ENCODE measurements around the gene TARDBP. TPM values are rescaled to one million over a fixed set of nuclear protein-coding genes. Genes with fewer than 3 reads are reported as not detected.
"Not testable (repeated sequence)": the region's sequence is repeated elsewhere in the genome, so short reads cannot be mapped to it uniquely, and the experiment has no call there.

TARDBP gene
- total RNA-seq, 2 donors from 2014 or later: 121 to 135 TPM

DNA sequence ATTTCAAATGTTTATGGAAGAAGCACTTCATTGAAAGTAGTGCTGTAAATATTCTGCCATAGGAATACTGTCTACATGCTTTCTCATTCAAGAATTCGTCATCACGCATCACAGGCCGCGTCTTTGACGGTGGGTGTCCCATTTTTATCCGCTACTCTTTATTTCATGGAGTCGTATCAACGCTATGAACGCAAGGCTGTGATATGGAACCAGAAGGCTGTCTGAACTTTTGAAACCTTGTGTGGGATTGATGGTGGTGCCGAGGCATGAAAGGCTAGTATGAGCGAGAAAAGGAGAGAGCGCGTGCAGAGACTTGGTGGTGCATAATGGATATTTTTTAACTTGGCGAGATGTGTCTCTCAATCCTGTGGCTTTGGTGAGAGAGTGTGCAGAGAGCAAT lies 10.7 kb downstream of the TARDBP start:
- Mint-ChIP-seq H3K4me1 (peaks cover 21% of the 10 kb centered on the region), H3K27ac (peak overlapping the region; percentile 54), H3K27me3 (no peaks in the 10 kb centered on the region), H3K36me3 (ENCODE audit: low read depth) (peaks cover 11% of the 10 kb centered on the region), H3K4me3 (peak overlapping the region; percentile 33)
- ATAC-seq (no peak), DNase-seq (no peak)
- H3K9me3 ChIP-seq (ENCODE audit: control insufficient read depth, low read length, poor library complexity, severe bottlenecking): no peaks in the 10 kb centered on the region

DNA sequence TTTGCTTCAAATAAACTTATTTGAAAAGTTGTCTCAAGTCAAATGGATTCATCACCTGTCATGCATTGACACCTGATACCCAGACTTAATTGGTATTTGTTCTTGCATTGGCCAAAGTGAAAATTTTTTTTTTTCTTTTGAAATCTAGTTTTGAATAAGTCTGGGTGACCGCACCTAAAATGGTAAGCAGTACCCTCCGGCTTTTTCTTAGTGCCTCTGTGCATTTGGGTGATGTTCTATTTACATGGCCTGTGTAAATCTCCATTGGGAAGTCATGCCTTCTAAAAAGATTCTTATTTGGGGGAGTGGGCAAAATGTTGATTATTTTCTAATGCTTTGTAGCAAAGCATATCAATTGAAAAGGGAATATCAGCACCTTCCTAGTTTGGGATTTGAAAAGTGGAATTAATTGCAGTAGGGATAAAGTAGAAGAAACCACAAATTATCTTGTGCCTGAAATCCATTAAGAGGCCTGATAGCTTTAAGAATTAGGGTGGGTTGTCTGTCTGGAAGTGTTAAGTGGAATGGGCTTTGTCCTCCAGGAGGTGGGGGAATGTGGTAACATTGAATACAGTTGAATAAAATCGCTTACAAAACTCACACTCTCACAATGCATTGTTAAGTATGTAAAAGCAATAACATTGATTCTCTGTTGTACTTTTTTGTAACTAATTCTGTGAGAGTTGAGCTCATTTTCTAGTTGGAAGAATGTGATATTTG lies 11.9 kb downstream of the TARDBP start:
- H3K36me3 Mint-ChIP-seq (ENCODE audit: low read depth): peaks cover 11% of the 10 kb centered on the region
- peaks cover 15% of the 10 kb centered on the region for H3K4me1 Mint-ChIP-seq
- H3K27ac Mint-ChIP-seq: peak overlapping the region; percentile 51
- DNase-seq: no peak
- no peak overlapping the region for H3K4me3 Mint-ChIP-seq
- no peaks in the 10 kb centered on the region for H3K27me3 Mint-ChIP-seq
- ATAC-seq: no peak
- no peaks in the 10 kb centered on the region for H3K9me3 ChIP-seq (ENCODE audit: control insufficient read depth, low read length, poor library complexity, severe bottlenecking)

DNA sequence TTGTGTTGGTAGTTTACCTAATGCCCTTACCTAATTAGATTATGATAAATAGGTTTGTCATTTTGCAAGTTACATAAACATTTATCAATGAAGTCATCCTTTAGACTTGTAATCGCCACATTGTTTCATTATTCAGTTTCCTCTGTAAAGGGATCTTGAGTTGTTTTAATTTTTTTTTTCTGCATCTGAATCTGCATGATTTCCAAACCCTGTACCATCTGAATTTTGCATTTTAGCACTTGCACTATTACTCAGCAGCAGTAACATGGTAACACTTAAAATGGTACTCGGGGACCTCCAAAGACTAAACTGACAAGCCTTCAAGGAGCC lies 12.4 kb downstream of the TARDBP start:
- H3K36me3 Mint-ChIP-seq (ENCODE audit: low read depth): peaks cover 11% of the 10 kb centered on the region
- peaks cover 15% of the 10 kb centered on the region for H3K4me1 Mint-ChIP-seq
- no peaks in the 10 kb centered on the region for H3K27me3 Mint-ChIP-seq
- no peak for DNase-seq
- H3K9me3 ChIP-seq (ENCODE audit: control insufficient read depth, low read length, poor library complexity, severe bottlenecking): no peaks in the 10 kb centered on the region
- no peak for ATAC-seq
- no peak overlapping the region for H3K4me3 Mint-ChIP-seq
- H3K27ac Mint-ChIP-seq: peak overlapping the region; percentile 51

DNA sequence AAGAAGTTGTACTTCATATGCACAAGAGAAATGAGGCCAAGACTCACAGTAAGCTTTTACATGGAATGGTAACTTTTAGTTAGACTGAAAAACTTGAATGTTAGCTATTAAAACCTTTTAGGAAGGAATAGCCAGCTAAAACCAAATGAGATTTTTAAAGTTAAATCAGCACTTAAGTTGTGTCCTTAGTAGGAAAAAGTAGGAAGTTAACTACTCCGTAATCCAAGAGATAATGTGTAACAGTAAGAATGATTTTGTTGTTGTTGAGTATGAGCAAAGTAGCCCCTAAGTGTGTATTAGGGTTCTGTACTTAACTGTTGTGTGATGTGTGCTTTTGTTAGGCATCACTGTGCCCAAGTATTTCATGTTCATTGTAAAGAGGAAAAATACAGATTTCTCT lies 13.2 kb downstream of the TARDBP start:
- H3K4me3 Mint-ChIP-seq: no peak overlapping the region
- DNase-seq: no peak
- ATAC-seq: no peak
- H3K36me3 Mint-ChIP-seq (ENCODE audit: low read depth): peaks cover 11% of the 10 kb centered on the region
- H3K27me3 Mint-ChIP-seq: no peaks in the 10 kb centered on the region
- no peak overlapping the region for H3K27ac Mint-ChIP-seq
- peaks cover 15% of the 10 kb centered on the region for H3K4me1 Mint-ChIP-seq
- no peaks in the 10 kb centered on the region for H3K9me3 ChIP-seq (ENCODE audit: control insufficient read depth, low read length, poor library complexity, severe bottlenecking)

DNA sequence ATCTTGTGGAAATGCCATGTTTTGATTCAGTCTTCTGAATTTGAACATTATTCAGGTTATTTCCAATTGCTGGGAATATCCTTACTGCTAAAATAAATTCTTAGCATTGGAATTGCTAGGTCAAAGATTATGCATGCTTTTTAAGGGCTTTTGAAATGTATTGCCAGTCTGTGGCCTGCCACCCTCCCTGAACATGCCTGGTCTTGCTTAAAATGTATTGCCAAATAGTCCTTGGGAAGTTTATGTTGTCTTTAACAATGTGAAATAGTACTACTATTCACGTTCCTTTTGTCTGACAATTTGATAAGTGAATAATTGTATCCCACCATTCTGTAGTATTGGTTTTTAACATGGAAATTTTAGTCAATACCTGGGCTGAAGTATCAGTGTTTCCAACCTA lies 13.6 kb downstream of the TARDBP start:
- no peak for DNase-seq
- no peaks in the 10 kb centered on the region for H3K9me3 ChIP-seq (ENCODE audit: control insufficient read depth, low read length, poor library complexity, severe bottlenecking)
- no peak for ATAC-seq
- H3K27ac Mint-ChIP-seq: no peak overlapping the region
- peaks cover 15% of the 10 kb centered on the region for H3K4me1 Mint-ChIP-seq
- H3K27me3 Mint-ChIP-seq: no peaks in the 10 kb centered on the region
- H3K36me3 Mint-ChIP-seq (ENCODE audit: low read depth): peaks cover 11% of the 10 kb centered on the region
- H3K4me3 Mint-ChIP-seq: peak overlapping the region; percentile 52

DNA sequence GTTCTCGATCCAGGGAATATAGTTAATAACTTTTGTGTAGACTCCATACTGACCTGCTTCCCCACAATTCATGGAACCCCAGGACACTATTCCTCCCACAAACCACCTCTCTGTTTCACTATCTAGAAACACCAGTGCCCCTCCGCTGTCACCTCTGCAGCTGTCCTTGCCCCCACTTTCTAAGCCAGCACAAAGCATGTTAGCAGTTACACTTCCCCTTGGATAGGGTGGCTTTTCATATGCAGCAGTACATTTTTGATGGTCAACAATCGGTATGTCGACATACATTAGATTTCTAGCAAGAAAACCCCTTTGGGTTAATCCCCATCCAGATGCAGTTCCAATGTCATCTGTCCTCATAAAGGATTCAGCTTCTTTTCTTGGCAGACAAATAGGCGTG lies 14.4 kb downstream of the TARDBP start:
- ATAC-seq (no peak), DNase-seq (no peak)
- Mint-ChIP-seq H3K4me3 (no peak overlapping the region), H3K4me1 (peaks cover 14% of the 10 kb centered on the region), H3K36me3 (ENCODE audit: low read depth) (peaks cover 10% of the 10 kb centered on the region), H3K27ac (no peak overlapping the region), H3K27me3 (no peaks in the 10 kb centered on the region)
- H3K9me3 ChIP-seq (ENCODE audit: control insufficient read depth, low read length, poor library complexity, severe bottlenecking): no peaks in the 10 kb centered on the region

DNA sequence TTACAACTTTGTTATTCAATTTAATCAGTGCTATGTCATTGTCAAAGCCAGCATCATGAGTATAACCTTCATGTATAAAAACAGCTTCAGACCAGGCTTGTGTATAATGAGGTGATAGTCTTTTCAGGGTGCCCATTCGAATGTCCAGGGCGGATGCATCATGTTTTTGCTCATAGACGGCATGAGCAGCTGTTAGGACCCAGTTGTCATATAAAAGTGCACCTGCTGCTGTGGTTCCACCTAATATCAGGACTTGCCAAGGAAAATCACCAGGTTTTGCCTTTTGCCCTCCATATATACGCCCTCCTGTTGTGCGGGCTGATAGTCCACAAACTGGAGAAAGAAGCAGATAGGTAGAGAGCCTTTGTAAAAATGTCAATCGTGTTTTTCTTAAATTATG lies 14.9 kb downstream of the TARDBP start:
- no peak overlapping the region for H3K27ac Mint-ChIP-seq
- no peak for ATAC-seq
- peaks cover 8% of the 10 kb centered on the region for H3K36me3 Mint-ChIP-seq (ENCODE audit: low read depth)

DNA sequence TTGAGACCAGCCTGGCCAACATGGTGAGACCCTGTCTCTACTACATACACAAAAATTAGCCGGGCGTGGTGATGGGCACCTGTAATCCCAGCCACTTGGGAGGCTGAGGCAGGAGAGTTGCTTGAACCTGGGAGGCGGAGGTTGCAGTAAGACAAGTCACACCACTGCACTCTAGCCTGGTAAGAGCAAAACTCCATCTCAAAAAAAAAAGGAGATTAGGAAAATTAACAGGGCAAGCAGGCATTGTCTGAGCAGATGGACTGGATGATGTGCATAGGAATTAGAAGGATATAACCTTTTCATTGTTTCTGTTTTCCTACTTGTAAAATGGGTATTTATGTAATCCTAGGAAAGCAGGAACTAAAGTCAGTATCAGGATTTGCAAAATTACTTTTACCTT lies 15.6 kb downstream of the TARDBP start:
- peaks cover 7% of the 10 kb centered on the region for H3K36me3 Mint-ChIP-seq (ENCODE audit: low read depth)
- ATAC-seq: no peak
- H3K4me1 Mint-ChIP-seq: peaks cover 7% of the 10 kb centered on the region

More for the DNA sequence above, 14.9 kb downstream of the TARDBP start:
- DNase-seq: no peak
- Mint-ChIP-seq H3K4me1 (peaks cover 10% of the 10 kb centered on the region), H3K27me3 (no peaks in the 10 kb centered on the region), H3K4me3 (no peak overlapping the region)
- no peaks in the 10 kb centered on the region for H3K9me3 ChIP-seq (ENCODE audit: control insufficient read depth, low read length, poor library complexity, severe bottlenecking)

DNA sequence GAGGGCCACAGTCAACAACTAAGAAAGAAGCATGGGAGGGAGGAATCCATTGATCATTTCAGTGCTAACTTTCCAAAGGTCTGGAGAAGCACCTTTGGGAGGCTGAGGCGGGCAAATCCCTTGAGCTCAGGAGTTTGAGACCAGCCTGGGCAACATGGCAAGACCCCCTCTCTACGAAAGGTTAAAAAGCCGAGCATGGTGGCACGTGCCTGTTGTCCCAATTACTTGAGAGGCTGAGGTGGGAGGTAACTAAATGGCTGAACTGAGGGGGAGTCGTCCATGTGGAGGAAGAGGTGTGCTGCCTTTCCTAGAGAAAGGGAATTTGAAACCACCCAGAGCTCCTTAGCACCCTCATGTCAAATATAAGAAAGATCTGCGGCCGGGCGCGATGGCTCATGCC lies 18.4 kb downstream of the TARDBP start:
- no peak overlapping the region for H3K27ac Mint-ChIP-seq
- DNase-seq (no peak), ATAC-seq (no peak)
- H3K36me3 Mint-ChIP-seq (ENCODE audit: low read depth): no peaks in the 10 kb centered on the region
- no peaks in the 10 kb centered on the region for H3K9me3 ChIP-seq (ENCODE audit: control insufficient read depth, low read length, poor library complexity, severe bottlenecking)
- no peak overlapping the region for H3K4me3 Mint-ChIP-seq
- H3K27me3 Mint-ChIP-seq: no peaks in the 10 kb centered on the region
- H3K4me1 Mint-ChIP-seq: no peaks in the 10 kb centered on the region

More for the DNA sequence above, 15.6 kb downstream of the TARDBP start:
- H3K9me3 ChIP-seq (ENCODE audit: control insufficient read depth, low read length, poor library complexity, severe bottlenecking): no peaks in the 10 kb centered on the region
- Mint-ChIP-seq H3K27ac (no peak overlapping the region), H3K4me3 (peak overlapping the region; percentile 36), H3K27me3 (no peaks in the 10 kb centered on the region)
- DNase-seq: no peak

DNA sequence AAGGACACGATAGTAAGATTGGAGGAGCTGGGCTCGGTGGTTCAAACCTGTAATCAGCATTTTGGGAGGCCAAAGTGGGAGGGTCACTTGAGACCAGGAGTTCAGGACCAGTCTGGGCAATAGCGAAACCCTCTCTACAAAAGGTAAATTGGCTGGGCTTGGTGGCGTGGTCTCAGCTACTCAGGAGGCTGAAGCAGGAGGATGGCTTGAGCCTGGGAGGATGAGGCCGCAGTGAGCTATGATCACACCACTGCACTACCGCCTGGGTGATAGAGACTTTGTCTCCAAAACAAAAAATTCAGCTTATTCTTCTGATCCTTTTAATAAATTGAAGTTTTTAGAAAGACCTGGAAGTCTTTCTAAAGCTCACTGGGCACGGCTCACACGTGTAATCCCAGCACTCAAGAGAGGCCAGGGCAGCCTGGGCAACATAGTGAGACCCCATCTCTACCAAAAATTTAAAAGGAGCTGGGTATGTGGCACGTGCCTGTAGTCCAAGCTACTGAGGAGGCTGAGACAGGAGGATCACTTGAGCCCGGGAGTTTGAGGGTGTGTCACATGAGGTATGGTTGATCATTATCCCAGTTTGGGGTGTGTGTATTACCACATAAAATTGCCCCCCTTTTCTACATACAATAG lies 19.3 kb downstream of the TARDBP start:
- Mint-ChIP-seq H3K36me3 (ENCODE audit: low read depth) (no peaks in the 10 kb centered on the region), H3K4me3 (no peak overlapping the region), H3K27me3 (no peaks in the 10 kb centered on the region), H3K27ac (no peak overlapping the region), H3K4me1 (no peaks in the 10 kb centered on the region)
- no peak for ATAC-seq
- no peak for DNase-seq
- H3K9me3 ChIP-seq (ENCODE audit: control insufficient read depth, low read length, poor library complexity, severe bottlenecking): no peaks in the 10 kb centered on the region

DNA sequence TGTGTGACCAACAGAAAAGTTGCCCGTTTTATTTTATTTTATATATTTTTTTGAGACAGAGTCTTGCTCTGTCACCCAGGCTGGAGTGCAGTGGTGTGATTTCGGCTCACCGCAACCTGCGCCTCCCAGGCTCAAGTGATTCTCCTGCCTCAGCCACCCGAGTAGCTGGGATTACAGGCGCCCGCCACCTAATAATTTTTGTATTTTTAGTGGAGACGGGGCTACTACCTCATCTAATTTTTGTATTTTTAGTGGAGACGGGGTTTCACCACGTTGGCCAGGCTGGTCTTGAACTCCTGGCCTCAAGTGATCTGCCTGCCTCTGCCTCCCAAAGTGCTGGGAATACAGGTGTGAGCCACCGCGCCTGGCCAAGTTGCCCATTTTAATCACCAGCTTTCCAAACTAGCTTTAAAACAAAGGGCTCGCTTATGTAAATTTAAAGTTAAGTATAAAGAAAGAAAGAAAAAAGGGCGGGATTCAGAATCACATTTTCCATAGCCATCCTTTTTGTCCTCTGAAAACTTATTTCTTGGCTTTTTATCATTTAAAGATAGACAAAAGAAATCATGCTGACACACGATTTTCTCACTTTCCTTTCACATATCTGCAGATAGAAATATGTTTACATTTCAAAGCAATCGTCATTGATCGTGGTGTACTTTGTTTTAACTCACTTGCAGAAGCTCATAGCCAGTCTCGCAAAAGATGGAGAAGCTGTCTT lies 24.7 kb downstream of the TARDBP start:
- not testable (repeated sequence) for H3K36me3 Mint-ChIP-seq (ENCODE audit: low read depth); H3K27me3 Mint-ChIP-seq; ATAC-seq; DNase-seq; H3K4me1 Mint-ChIP-seq; H3K27ac Mint-ChIP-seq; H3K9me3 ChIP-seq (ENCODE audit: control insufficient read depth, low read length, poor library complexity, severe bottlenecking); H3K4me3 Mint-ChIP-seq

DNA sequence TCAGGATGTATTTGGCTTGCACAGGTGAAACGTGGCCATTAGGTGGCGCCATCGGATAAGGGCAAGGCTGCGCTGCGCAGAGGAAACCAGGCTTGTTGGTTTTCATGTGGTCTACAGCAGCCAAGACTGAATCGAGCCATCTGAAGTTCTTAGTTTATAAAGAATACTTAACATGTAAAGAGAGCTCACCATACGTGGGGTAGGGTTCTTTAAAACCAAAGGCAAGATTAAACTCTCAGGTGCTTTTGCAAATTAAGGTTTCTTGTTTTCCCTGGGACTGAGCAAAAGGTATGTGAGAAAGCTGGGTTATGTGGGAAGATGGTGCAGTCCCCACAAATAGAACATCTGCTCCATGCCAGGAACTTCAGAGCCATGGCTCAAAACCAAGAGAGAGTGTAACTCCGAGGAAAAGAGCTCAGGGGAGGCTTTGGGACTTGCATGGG lies 25.3 kb downstream of the TARDBP start:
- peak; percentile 100 for ATAC-seq
- DNase-seq: peak; percentile 76 to 89 (median 78)
- Mint-ChIP-seq H3K27ac (no peak overlapping the region), H3K36me3 (ENCODE audit: low read depth) (no peaks in the 10 kb centered on the region), H3K4me3 (no peak overlapping the region), H3K4me1 (no peaks in the 10 kb centered on the region), H3K27me3 (peaks cover 4% of the 10 kb centered on the region)
- no peaks in the 10 kb centered on the region for H3K9me3 ChIP-seq (ENCODE audit: control insufficient read depth, low read length, poor library complexity, severe bottlenecking)

DNA sequence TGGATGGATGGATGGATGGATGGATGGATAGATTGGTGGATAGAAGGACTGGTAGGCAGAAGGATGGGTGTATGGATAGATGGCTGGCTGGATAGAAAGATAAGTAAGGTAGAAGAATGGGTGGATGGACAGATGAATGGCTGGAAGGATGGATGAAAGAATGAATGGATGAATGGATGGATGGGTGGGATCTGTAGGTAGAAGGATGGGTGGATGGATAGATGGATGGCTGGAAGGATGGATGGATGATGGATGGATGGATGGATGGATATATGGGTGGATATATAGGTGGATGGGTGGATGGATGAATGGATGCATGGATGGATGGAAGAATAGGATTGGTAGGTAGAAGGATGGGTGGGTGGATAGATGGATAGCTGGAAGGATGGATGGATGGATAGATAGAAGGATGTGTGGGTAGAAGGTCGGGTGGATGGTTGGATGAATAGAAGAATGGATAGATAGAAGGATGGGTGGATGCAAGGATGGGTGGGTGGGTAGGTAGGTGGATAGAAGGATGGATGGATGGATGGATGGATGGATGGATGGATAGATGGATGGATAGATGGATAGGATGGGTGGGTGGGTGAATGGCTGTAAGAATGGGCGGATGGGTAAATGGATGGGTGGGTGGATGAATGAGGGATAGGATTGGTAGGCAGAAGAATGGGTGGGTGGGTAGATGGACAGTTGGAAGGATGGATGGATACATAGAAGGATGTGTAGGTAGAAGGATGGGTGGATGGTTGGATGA lies 27.1 kb downstream of the TARDBP start:
- ATAC-seq: no peak
- Mint-ChIP-seq H3K36me3 (ENCODE audit: low read depth) (no peaks in the 10 kb centered on the region), H3K27me3 (peaks cover 4% of the 10 kb centered on the region), H3K4me1 (no peaks in the 10 kb centered on the region), H3K27ac (no peak overlapping the region), H3K4me3 (no peak overlapping the region)
- no peak for DNase-seq
- H3K9me3 ChIP-seq (ENCODE audit: control insufficient read depth, low read length, poor library complexity, severe bottlenecking): no peaks in the 10 kb centered on the region
